WTC11 (cell line): ENCODE data around the gene CCDC15. TPM values are rescaled to one million over a fixed set of nuclear protein-coding genes. Genes with fewer than 3 reads are reported as not detected.

Source experiments
- ATAC-seq: fragments of 200-7000 bp; cut with Tn5 transposase; 2 replicates; pipeline ENCODE4 v1.10.0; 2021; ENCODE audit warnings: mild to moderate bottlenecking, moderate library complexity
- CTCF ChIA-PET: fragments of 300-600 bp; sonication (Branson Sonifier 250); formaldehyde crosslinking; loops from one replicate; lab custom pipeline; 2021; ENCODE audit warnings: antibody characterized with exemption; lab: Charles Lee
- POLR2A ChIA-PET: fragments of 350-600 bp; sonication (Branson Sonifier 250); formaldehyde crosslinking; loops from one replicate; lab custom pipeline; 2021; ENCODE audit warnings: antibody characterized with exemption; lab: Charles Lee
- DNase-seq: peaks from one replicate; pipeline ENCODE4 v3.0.0; 2021; ENCODE audit warnings: low spot score
- H3K27ac Mint-ChIP-seq: 2 replicates; pipeline ENCODE4 v1.8.0; 2021; ENCODE audit warnings: mixed read lengths
- H3K27me3 Mint-ChIP-seq: 2 replicates; pipeline ENCODE4 v1.8.0; 2021; ENCODE audit warnings: low read depth, mild to moderate bottlenecking, moderate library complexity, mixed read lengths
- H3K36me3 Mint-ChIP-seq: 2 replicates; pipeline ENCODE4 v1.8.0; 2021; ENCODE audit warnings: mixed read lengths
- H3K4me1 Mint-ChIP-seq: 2 replicates; pipeline ENCODE4 v1.8.0; 2022; ENCODE audit warnings: mixed read lengths
- H3K4me3 Mint-ChIP-seq: 2 replicates; pipeline ENCODE4 v1.8.0; 2021; ENCODE audit warnings: mild to moderate bottlenecking, moderate library complexity, mixed read lengths
- H3K9me3 Mint-ChIP-seq: 2 replicates; pipeline ENCODE4 v1.8.0; 2021; ENCODE audit warnings: mixed read lengths
- NFE2L1 ChIP-seq: sonication (generic); formaldehyde crosslinking; IDR thresholded peaks from 2 replicates; pipeline ENCODE4 v1.8.1; 2023; ENCODE audit warnings: missing genetic modification reagents
- RELA ChIP-seq: sonication (generic); formaldehyde crosslinking; IDR thresholded peaks from 2 replicates; pipeline ENCODE4 v1.8.1; 2022; ENCODE audit warnings: missing genetic modification reagents, mild to moderate bottlenecking, borderline replicate concordance
- SP1 ChIP-seq: sonication (generic); formaldehyde crosslinking; conservative IDR thresholded peaks from 2 replicates; pipeline ENCODE4 v1.8.1; 2022; ENCODE audit warnings: missing genetic modification reagents
- TCF7 ChIP-seq: sonication (generic); formaldehyde crosslinking; IDR thresholded peaks from 2 replicates; pipeline ENCODE4 v1.8.0; 2022; ENCODE audit warnings: mild to moderate bottlenecking, low read depth, missing genetic modification reagents, moderate library complexity
- TP53 ChIP-seq: sonication (generic); formaldehyde crosslinking; IDR thresholded peaks from 2 replicates; pipeline ENCODE4 v1.8.1; 2023; ENCODE audit warnings: mild to moderate bottlenecking, missing genetic modification reagents
- ZNF232 ChIP-seq: sonication (generic); formaldehyde crosslinking; IDR thresholded peaks from 2 replicates; pipeline ENCODE4 v1.8.0; 2022; ENCODE audit warnings: mild to moderate bottlenecking, missing genetic modification reagents
- ZNF317 ChIP-seq: sonication (generic); formaldehyde crosslinking; IDR thresholded peaks from 2 replicates; pipeline ENCODE4 v1.8.1; 2023; ENCODE audit warnings: low read depth, mild to moderate bottlenecking, moderate library complexity, missing genetic modification reagents, borderline replicate concordance
- total RNA-seq: library from RNA; stranded (reverse); gene quantifications from 3 replicates; pipeline ENCODE4 v1.2.3, GENCODE V29; 2021
- TF ChIP-seq, protein P1 (sequence below): fragments of 250-450 bp; sonication (Bioruptor Pico); IDR thresholded peaks from 2 replicates; pipeline ENCODE4 v1.9.0; 2021; ENCODE audit warnings: moderate library complexity, mild to moderate bottlenecking, inconsistent platforms, borderline replicate concordance
- TF ChIP-seq, protein P2 (sequence below): sonication (generic); formaldehyde crosslinking; IDR thresholded peaks from 2 replicates; pipeline ENCODE4 v1.8.0; 2022; ENCODE audit warnings: mild to moderate bottlenecking, missing genetic modification reagents
- TF ChIP-seq, protein P3 (sequence below): sonication (generic); formaldehyde crosslinking; IDR thresholded peaks from 2 replicates; pipeline ENCODE4 v1.8.1; 2022; ENCODE audit warnings: missing genetic modification reagents, borderline replicate concordance
- TF ChIP-seq, protein P4 (sequence below): sonication (generic); formaldehyde crosslinking; IDR thresholded peaks from 2 replicates; pipeline ENCODE4 v1.8.1; 2022; ENCODE audit warnings: low read depth, missing genetic modification reagents, borderline replicate concordance
- TF ChIP-seq, protein P5 (sequence below): fragments of 250-450 bp; sonication (Bioruptor Pico); IDR thresholded peaks from 2 replicates; pipeline ENCODE4 v1.8.0; 2021; ENCODE audit warnings: mild to moderate bottlenecking
- TF ChIP-seq, protein P6 (sequence below): sonication (generic); formaldehyde crosslinking; IDR thresholded peaks from 2 replicates; pipeline ENCODE4 v1.8.1; 2022; ENCODE audit warnings: mild to moderate bottlenecking, missing genetic modification reagents, moderate library complexity, borderline replicate concordance
- TF ChIP-seq, protein P7 (sequence below): sonication (generic); formaldehyde crosslinking; IDR thresholded peaks from 2 replicates; pipeline ENCODE4 v1.8.0; 2023; ENCODE audit warnings: missing genetic modification reagents, mild to moderate bottlenecking, borderline replicate concordance
- TF ChIP-seq, protein P8 (sequence below): sonication (generic); formaldehyde crosslinking; IDR thresholded peaks from 2 replicates; pipeline ENCODE4 v1.8.1; 2023; ENCODE audit warnings: mild to moderate bottlenecking, missing genetic modification reagents, moderate library complexity

CCDC15 gene
- total RNA-seq, 1 experiment from 2014 or later = 2.4 TPM

DNA sequence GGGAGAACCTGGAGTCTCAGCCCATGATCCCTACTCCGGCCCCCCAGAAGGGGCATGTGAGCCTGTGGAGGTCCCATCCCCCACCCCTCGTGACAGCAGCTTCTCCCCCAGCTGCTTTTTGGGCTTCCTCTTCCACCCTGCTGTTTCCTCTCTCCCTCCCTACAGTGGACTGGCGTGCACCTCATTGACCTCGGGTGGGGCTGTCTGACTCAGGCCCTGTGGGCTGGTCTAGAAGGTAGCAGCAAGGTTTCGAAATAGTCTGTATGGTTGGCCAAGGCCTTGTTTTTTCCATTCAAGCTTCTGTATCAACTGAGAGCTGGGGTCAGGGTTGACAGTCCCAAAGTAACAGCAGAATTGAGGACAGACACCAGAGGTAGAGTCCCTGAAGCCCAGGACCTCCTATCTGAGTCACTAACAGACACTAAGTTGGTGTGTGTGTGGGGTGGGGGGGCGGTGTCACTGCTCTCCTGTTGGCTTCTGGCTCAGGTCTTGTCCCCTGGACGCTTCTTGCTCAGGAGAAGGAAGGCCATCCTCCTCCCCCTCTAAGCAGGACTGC, 116.8 kb downstream of the CCDC15 start:
- Mint-ChIP-seq H3K27ac (no peak overlapping the region), H3K4me3 (no peak overlapping the region), H3K9me3 (no peaks in the 10 kb centered on the region), H3K27me3 (peaks cover 7% of the 10 kb centered on the region), H3K4me1 (peaks cover 16% of the 10 kb centered on the region), H3K36me3 (no peaks in the 10 kb centered on the region)
- POLR2A ChIA-PET = no interaction called here
- TF ChIP-seq, protein P1, sequence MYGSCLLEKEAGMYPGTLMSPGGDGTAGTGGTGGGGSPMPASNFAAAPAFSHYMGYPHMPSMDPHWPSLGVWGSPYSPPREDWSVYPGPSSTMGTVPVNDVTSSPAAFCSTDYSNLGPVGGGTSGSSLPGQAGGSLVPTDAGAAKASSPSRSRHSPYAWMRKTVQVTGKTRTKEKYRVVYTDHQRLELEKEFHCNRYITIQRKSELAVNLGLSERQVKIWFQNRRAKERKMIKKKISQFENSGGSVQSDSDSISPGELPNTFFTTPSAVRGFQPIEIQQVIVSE (CRISPR knock-in tag) = no peak
- TF ChIP-seq, protein P2, sequence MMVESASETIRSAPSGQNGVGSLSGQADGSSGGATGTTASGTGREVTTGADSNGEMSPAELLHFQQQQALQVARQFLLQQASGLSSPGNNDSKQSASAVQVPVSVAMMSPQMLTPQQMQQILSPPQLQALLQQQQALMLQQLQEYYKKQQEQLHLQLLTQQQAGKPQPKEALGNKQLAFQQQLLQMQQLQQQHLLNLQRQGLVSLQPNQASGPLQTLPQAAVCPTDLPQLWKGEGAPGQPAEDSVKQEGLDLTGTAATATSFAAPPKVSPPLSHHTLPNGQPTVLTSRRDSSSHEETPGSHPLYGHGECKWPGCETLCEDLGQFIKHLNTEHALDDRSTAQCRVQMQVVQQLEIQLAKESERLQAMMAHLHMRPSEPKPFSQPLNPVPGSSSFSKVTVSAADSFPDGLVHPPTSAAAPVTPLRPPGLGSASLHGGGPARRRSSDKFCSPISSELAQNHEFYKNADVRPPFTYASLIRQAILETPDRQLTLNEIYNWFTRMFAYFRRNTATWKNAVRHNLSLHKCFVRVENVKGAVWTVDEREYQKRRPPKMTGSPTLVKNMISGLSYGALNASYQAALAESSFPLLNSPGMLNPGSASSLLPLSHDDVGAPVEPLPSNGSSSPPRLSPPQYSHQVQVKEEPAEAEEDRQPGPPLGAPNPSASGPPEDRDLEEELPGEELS (CRISPR knock-in tag) = no peak
- TF ChIP-seq, protein P3, sequence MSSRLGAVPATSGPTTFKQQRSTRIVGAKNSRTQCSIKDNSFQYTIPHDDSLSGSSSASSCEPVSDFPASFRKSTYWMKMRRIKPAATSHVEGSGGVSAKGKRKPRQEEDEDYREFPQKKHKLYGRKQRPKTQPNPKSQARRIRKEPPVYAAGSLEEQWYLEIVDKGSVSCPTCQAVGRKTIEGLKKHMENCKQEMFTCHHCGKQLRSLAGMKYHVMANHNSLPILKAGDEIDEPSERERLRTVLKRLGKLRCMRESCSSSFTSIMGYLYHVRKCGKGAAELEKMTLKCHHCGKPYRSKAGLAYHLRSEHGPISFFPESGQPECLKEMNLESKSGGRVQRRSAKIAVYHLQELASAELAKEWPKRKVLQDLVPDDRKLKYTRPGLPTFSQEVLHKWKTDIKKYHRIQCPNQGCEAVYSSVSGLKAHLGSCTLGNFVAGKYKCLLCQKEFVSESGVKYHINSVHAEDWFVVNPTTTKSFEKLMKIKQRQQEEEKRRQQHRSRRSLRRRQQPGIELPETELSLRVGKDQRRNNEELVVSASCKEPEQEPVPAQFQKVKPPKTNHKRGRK = no peak
- TF ChIP-seq, protein P4, sequence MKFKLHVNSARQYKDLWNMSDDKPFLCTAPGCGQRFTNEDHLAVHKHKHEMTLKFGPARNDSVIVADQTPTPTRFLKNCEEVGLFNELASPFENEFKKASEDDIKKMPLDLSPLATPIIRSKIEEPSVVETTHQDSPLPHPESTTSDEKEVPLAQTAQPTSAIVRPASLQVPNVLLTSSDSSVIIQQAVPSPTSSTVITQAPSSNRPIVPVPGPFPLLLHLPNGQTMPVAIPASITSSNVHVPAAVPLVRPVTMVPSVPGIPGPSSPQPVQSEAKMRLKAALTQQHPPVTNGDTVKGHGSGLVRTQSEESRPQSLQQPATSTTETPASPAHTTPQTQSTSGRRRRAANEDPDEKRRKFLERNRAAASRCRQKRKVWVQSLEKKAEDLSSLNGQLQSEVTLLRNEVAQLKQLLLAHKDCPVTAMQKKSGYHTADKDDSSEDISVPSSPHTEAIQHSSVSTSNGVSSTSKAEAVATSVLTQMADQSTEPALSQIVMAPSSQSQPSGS (CRISPR knock-in tag) = no peak
- TF ChIP-seq TCF7 (no peak), ZNF317 (CRISPR knock-in tag) (no peak), NFE2L1 (CRISPR knock-in tag) (no peak), TP53 (CRISPR knock-in tag) (no peak), RELA (CRISPR knock-in tag) (no peak), ZNF232 (CRISPR knock-in tag) (no peak), SP1 (CRISPR knock-in tag) (no peak)
- TF ChIP-seq, protein P5, sequence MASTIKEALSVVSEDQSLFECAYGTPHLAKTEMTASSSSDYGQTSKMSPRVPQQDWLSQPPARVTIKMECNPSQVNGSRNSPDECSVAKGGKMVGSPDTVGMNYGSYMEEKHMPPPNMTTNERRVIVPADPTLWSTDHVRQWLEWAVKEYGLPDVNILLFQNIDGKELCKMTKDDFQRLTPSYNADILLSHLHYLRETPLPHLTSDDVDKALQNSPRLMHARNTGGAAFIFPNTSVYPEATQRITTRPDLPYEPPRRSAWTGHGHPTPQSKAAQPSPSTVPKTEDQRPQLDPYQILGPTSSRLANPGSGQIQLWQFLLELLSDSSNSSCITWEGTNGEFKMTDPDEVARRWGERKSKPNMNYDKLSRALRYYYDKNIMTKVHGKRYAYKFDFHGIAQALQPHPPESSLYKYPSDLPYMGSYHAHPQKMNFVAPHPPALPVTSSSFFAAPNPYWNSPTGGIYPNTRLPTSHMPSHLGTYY (CRISPR knock-in tag) = no peak
- TF ChIP-seq, protein P6, sequence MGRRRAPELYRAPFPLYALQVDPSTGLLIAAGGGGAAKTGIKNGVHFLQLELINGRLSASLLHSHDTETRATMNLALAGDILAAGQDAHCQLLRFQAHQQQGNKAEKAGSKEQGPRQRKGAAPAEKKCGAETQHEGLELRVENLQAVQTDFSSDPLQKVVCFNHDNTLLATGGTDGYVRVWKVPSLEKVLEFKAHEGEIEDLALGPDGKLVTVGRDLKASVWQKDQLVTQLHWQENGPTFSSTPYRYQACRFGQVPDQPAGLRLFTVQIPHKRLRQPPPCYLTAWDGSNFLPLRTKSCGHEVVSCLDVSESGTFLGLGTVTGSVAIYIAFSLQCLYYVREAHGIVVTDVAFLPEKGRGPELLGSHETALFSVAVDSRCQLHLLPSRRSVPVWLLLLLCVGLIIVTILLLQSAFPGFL (CRISPR knock-in tag) = no peak
- TF ChIP-seq, protein P7, sequence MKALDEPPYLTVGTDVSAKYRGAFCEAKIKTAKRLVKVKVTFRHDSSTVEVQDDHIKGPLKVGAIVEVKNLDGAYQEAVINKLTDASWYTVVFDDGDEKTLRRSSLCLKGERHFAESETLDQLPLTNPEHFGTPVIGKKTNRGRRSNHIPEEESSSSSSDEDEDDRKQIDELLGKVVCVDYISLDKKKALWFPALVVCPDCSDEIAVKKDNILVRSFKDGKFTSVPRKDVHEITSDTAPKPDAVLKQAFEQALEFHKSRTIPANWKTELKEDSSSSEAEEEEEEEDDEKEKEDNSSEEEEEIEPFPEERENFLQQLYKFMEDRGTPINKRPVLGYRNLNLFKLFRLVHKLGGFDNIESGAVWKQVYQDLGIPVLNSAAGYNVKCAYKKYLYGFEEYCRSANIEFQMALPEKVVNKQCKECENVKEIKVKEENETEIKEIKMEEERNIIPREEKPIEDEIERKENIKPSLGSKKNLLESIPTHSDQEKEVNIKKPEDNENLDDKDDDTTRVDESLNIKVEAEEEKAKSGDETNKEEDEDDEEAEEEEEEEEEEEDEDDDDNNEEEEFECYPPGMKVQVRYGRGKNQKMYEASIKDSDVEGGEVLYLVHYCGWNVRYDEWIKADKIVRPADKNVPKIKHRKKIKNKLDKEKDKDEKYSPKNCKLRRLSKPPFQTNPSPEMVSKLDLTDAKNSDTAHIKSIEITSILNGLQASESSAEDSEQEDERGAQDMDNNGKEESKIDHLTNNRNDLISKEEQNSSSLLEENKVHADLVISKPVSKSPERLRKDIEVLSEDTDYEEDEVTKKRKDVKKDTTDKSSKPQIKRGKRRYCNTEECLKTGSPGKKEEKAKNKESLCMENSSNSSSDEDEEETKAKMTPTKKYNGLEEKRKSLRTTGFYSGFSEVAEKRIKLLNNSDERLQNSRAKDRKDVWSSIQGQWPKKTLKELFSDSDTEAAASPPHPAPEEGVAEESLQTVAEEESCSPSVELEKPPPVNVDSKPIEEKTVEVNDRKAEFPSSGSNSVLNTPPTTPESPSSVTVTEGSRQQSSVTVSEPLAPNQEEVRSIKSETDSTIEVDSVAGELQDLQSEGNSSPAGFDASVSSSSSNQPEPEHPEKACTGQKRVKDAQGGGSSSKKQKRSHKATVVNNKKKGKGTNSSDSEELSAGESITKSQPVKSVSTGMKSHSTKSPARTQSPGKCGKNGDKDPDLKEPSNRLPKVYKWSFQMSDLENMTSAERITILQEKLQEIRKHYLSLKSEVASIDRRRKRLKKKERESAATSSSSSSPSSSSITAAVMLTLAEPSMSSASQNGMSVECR (CRISPR knock-in tag) = no peak
- TF ChIP-seq, protein P8, sequence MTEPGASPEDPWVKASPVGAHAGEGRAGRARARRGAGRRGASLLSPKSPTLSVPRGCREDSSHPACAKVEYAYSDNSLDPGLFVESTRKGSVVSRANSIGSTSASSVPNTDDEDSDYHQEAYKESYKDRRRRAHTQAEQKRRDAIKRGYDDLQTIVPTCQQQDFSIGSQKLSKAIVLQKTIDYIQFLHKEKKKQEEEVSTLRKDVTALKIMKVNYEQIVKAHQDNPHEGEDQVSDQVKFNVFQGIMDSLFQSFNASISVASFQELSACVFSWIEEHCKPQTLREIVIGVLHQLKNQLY (CRISPR knock-in tag) = no peak
- no peak for DNase-seq
- ATAC-seq = no peak
- CTCF ChIA-PET = interaction anchor here (1.0 to 3.0 kb wide), 6 partner anchors 14 to 358 kb away, joined by 3 to 14 read pairs (median 6); no protein-coding TSS in a partner anchor
